K562 (cell line): ENCODE data around the gene RAD1. TPM values are rescaled to one million over a fixed set of nuclear protein-coding genes. Genes with fewer than 3 reads are reported as not detected.
A peak's percentile ranks its signal among the peaks of the same experiment; 100 is the strongest.

Experiments used
- AFF4 ChIP-seq: sonication (generic); formaldehyde crosslinking; IDR thresholded peaks from 2 replicates; pipeline ENCODE4 v1.8.0; 2023; ENCODE audit warnings: mild to moderate bottlenecking, missing genetic modification reagents
- ARID3A ChIP-seq: IDR thresholded peaks from 2 replicates; pipeline ENCODE4 v1.6.1; 2012; ENCODE audit warnings: low read depth, low read length, improper control_type of control experiment, borderline replicate concordance
- CAMTA2 ChIP-seq: fragments of 250-450 bp; sonication (Bioruptor Pico); conservative IDR thresholded peaks from 2 replicates; pipeline ENCODE4 v1.5.1; 2022
- DIDO1 ChIP-seq: fragments of 450-650 bp; IDR thresholded peaks from 2 replicates; pipeline ENCODE4 v1.6.1; 2016; ENCODE audit warnings: low read depth, missing biosample characterization, missing genetic modification characterization
- DPF2 ChIP-seq: fragments of 450-650 bp; IDR thresholded peaks from 2 replicates; pipeline ENCODE4 v1.6.1; 2016
- EWSR1 ChIP-seq: fragments of 450-650 bp; IDR thresholded peaks from 2 replicates; pipeline ENCODE4 v1.6.1; 2018; ENCODE audit warnings: borderline replicate concordance, mild to moderate bottlenecking, low read depth, moderate library complexity; ENCODE audit not compliant: partially characterized antibody
- FOXP1 ChIP-seq: sonication (generic); formaldehyde crosslinking; IDR thresholded peaks from 2 replicates; pipeline ENCODE4 v1.8.0; 2022; ENCODE audit warnings: mild to moderate bottlenecking, missing genetic modification reagents
- HMG20B ChIP-seq: fragments of 250-450 bp; sonication (Bioruptor Pico); IDR thresholded peaks from 2 replicates; pipeline ENCODE4 v1.5.0; 2021; ENCODE audit warnings: mild to moderate bottlenecking
- HNRNPL ChIP-seq: fragments of 200-400 bp; formaldehyde crosslinking; IDR thresholded peaks from 2 replicates; pipeline ENCODE4 v1.6.1; 2017; ENCODE audit warnings: low read depth, mild to moderate bottlenecking, low read length
- NFATC3 ChIP-seq: fragments of 450-650 bp; IDR thresholded peaks from 2 replicates; pipeline ENCODE4 v1.6.1; 2017; ENCODE audit warnings: mild to moderate bottlenecking
- RB1 ChIP-seq: fragments of 450-650 bp; IDR thresholded peaks from 2 replicates; pipeline ENCODE4 v1.6.1; 2017; ENCODE audit warnings: low read depth, mild to moderate bottlenecking
- RBM22 ChIP-seq: fragments of 200-400 bp; formaldehyde crosslinking; IDR thresholded peaks from 2 replicates; pipeline ENCODE4 v1.6.1; 2018; ENCODE audit warnings: low read length, low read depth; ENCODE audit not compliant: poor library complexity, severe bottlenecking
- RFX7 ChIP-seq: fragments of 250-450 bp; sonication (Bioruptor Pico); IDR thresholded peaks from 2 replicates; pipeline ENCODE4 v1.5.1; 2021; ENCODE audit warnings: mild to moderate bottlenecking
- SMAD2 ChIP-seq: fragments of 150-350 bp; IDR thresholded peaks from 2 replicates; pipeline ENCODE4 v1.6.1; 2014; ENCODE audit warnings: low read depth, mild to moderate bottlenecking, low read length
- SMARCB1 ChIP-seq: IDR thresholded peaks from 2 replicates; pipeline ENCODE4 v1.6.1; 2011; ENCODE audit warnings: improper control_type of control experiment, low read depth; ENCODE audit not compliant: insufficient read length
- YBX1 ChIP-seq: fragments of 450-650 bp; IDR thresholded peaks from 2 replicates; pipeline ENCODE4 v1.7.1; 2016; ENCODE audit warnings: mild to moderate bottlenecking
- ZBED1 ChIP-seq: IDR thresholded peaks from 2 replicates; pipeline ENCODE4 v1.6.1; 2014
- ZBTB2 ChIP-seq: fragments of 450-650 bp; IDR thresholded peaks from 2 replicates; pipeline ENCODE4 v1.6.1; 2016; ENCODE audit warnings: antibody characterized with exemption
- ZNF146 ChIP-seq: IDR thresholded peaks from one replicate; pipeline ENCODE4 v1.6.1; 2018; ENCODE audit warnings: missing compliant biosample characterization; ENCODE audit not compliant: unreplicated experiment
- ZNF274 ChIP-seq: IDR thresholded peaks from 2 replicates; pipeline ENCODE4 v1.6.1; 2011; ENCODE audit warnings: low read depth, mild to moderate bottlenecking, low read length, moderate library complexity, borderline replicate concordance
- ZNF347 ChIP-seq: fragments of 450-650 bp; formaldehyde crosslinking; IDR thresholded peaks from 2 replicates; pipeline ENCODE4 v1.4.0; 2020; ENCODE audit warnings: low read depth, mild to moderate bottlenecking, moderate library complexity
- ZNF384 ChIP-seq: IDR thresholded peaks from 2 replicates; pipeline ENCODE4 v1.6.1; 2012; ENCODE audit warnings: low read depth, low read length, improper control_type of control experiment
- ZNF57 ChIP-seq: fragments of 450-650 bp; formaldehyde crosslinking; IDR thresholded peaks from 2 replicates; pipeline ENCODE4 v1.4.0; 2020; ENCODE audit warnings: mild to moderate bottlenecking, moderate library complexity
- ZNF695 ChIP-seq: fragments of 450-650 bp; formaldehyde crosslinking; IDR thresholded peaks from 2 replicates; pipeline ENCODE4 v1.4.0; 2020; ENCODE audit warnings: mild to moderate bottlenecking, moderate library complexity
- polyA plus RNA-seq, 8 experiments: library from polyadenylated mRNA; depleted of rRNA in 4 of 8; stranded (reverse) in 5 of 8; unstranded in 3 of 8; fragments of >200 nt; fragmentation: Nextera tagmentation in 2 of 8; fragmentation: Illumina TruSeq in 1 of 8; extraction: Ambion mirVana in 2 of 8; extraction: Trizol in 1 of 8; gene quantifications; 2 replicates each; pipeline versions ENCODE4 v1.2.1 to v1.2.3, GENCODE V29; 2011 to 2014; ENCODE audit warnings: inconsistent platforms in 1 of 8, missing spikeins in 1 of 8
- total RNA-seq, 7 experiments: library from RNA; depleted of rRNA in 6 of 7; stranded (reverse); fragments of >200 nt in 6 of 7; fragmentation: Illumina TruSeq in 2 of 7; extraction: Trizol in 2 of 7; gene quantifications; 2 replicates each; pipeline versions ENCODE4 v1.2.1 to v1.2.3, GENCODE V29; 2011 to 2021; ENCODE audit warnings: low replicate concordance in 1 of 7

Gene RAD1
- total and polyA plus RNA-seq, 9 of the 15 experiments (the other 6 are each of a cell fraction or from before 2014, with no cell fraction given) = 44.5 to 148 (median 60.8) TPM

GRCh38 chr5:34923694-34924461, 8.6 kb upstream of the RAD1 start (continued):
- TF ChIP-seq ZNF695 (CRISPR knock-in tag) (no peak), AFF4 (CRISPR knock-in tag) (no peak), RBM22 (no peak), ZBED1 (no peak), DIDO1 (tag) (no peak), HMG20B (no peak), ZNF146 (CRISPR knock-in tag) (no peak), RFX7 (CRISPR knock-in tag) (no peak), SMAD2 (no peak), ARID3A (peak; percentile 90), ZNF384 (no peak), ZBTB2 (no peak; the same call in 1 of the 2 replicates), ZNF274 (no peak), RB1 (no peak), NFATC3 (0 out of 2 replicates have a peak, but pooled peaks have one; percentile 51), FOXP1 (no peak), DPF2 (peak; percentile 100), HNRNPL (no peak), SMARCB1 (peak; percentile 66), EWSR1 (no peak), ZNF57 (CRISPR knock-in tag) (no peak), CAMTA2 (no peak), YBX1 (no peak), ZNF347 (CRISPR knock-in tag) (no peak)
